ENCODE data around the gene LTA.

LTA gene

DNA sequence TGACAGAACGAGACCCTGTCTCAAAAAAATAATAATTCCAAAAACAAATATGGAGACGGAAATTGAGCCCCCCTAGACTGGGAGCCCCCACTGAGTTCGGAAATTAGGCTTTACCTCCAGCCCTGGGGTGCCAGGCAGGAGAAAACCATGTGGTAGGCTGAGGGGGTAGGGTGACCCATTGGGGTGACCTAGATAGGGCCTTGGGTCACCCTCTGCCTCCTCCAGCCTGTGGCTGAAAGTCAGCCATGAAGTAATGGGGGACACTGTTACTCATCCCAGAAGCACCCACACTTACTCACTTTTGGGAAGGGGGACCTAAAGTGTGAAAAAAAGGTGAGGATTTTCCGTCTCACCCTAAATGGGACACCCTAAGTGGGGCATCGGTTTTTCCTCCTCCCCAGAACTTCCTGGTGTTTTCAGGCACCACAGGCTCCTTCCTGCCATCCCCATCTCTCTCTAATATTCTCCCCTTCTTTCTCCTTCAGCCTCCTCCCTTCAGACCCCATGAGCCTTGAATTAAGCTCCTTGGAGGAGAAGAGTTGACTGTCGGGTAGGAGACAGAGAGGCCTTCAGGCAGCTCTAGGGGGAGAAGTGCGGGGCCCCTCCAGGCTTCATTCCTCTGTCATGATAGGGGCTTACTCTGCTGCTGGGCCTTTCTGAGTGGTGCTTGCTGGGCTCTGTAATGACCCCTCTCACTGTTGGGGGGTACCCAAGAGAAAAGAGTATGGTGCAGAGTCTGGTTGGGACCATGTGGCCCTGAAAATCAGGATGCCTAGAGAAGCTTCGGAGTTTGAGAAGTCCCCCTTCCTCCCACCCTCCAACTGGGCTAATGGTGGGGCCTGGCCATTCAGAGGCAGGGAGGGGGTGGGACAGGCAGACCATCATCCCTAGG, 7.7 kb downstream of the LTA start:
- Histone ChIP-seq H3K4me3 (ENCODE audit: low read depth in 1 of 2, low read length in 2 of 2) (peak overlapping the region; percentile 25 to 91), H3K4me1 (ENCODE audit: control insufficient read depth in 1 of 2, insufficient read depth in 2 of 2, low read length in 2 of 2) (peaks cover 17% of the 10 kb centered on the region in 2 donors), H3K27me3 (ENCODE audit: control insufficient read depth in 1 of 2, insufficient read depth in 2 of 2, low read length in 2 of 2) (peaks cover 5% of the 10 kb centered on the region in 2 donors), H3K9me3 (ENCODE audit: control insufficient read depth in 1 of 2, low read length in 2 of 2) (no peaks in the 10 kb centered on the region), H3K36me3 (ENCODE audit: control insufficient read depth in 1 of 2, insufficient read depth in 2 of 2, low read length in 2 of 2) (no peaks in the 10 kb centered on the region), H3K9ac (ENCODE audit: low read depth in 1 of 2, low read length in 2 of 2) (peak overlapping the region; percentile 71 to 99), H3K27ac (ENCODE audit: low read depth, low read length) (no peak overlapping the region)

DNA sequence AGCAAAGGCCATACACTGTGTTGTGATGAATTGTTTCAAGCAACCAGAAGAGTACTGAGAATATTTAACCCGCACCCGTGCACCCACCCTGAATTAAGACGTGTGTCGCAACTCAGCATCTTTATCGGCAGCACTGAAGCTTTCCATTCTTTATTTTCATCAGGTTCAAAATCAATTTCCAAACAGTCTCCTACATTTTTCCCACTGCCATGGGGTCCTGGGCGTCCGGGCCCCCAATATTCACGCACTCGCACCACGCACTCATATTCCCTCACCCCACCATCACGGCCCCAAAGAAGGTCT, 8.3 kb downstream of the LTA start:
- Histone ChIP-seq H3K4me3 (ENCODE audit: low read depth in 1 of 2, low read length in 2 of 2) (peak overlapping the region; percentile 91 to 92), H3K36me3 (ENCODE audit: control insufficient read depth in 1 of 2, insufficient read depth in 2 of 2, low read length in 2 of 2) (no peaks in the 10 kb centered on the region), H3K27ac (ENCODE audit: low read depth, low read length) (no peak overlapping the region), H3K9me3 (ENCODE audit: control insufficient read depth in 1 of 2, low read length in 2 of 2) (no peaks in the 10 kb centered on the region), H3K9ac (ENCODE audit: low read depth in 1 of 2, low read length in 2 of 2) (peak overlapping the region; percentile 71 to 99), H3K27me3 (ENCODE audit: control insufficient read depth in 1 of 2, insufficient read depth in 2 of 2, low read length in 2 of 2) (peaks cover 4 to 5% of the 10 kb centered on the region in 2 donors), H3K4me1 (ENCODE audit: control insufficient read depth in 1 of 2, insufficient read depth in 2 of 2, low read length in 2 of 2) (peaks cover 17 to 18% of the 10 kb centered on the region in 2 donors)

DNA sequence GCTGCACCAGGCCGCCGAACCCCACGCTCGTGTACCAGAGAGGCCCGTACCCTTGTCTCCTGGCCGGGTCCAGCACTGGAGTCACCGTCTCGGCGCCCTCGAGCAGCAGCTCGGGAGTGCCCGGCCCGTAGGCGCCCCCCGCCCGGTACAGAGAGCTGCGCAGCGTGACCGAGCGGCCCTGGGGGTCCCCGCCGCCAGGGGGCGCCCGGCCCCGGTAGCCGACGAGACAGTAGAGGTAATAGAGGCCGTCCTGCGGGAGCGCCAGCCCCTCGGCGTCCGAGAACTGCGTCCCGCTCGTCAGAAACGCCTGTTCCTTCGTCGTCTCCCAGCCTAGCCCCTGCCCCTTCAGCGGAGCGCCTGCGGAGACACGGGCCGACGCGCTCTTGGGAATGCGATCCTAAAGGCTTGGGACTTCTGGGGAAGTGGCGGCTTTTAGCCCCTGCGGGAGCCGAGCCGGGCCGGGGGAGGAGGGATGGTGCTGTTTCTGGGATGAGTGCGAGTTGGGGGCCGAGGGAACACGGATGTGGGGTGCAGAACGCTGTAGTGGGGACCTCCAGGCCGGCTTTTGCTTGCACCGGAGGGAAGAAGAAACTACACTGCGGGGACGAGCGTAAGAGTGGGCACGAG, 8.8 kb downstream of the LTA start:
- no peaks in the 10 kb centered on the region for H3K9me3 ChIP-seq (ENCODE audit: control insufficient read depth in 1 of 2, low read length in 2 of 2)
- H3K4me1 ChIP-seq (ENCODE audit: control insufficient read depth in 1 of 2, insufficient read depth in 2 of 2, low read length in 2 of 2): peaks cover 17 to 23% of the 10 kb centered on the region in 2 donors
- peak overlapping the region; percentile 91 to 92 for H3K4me3 ChIP-seq (ENCODE audit: low read depth in 1 of 2, low read length in 2 of 2)
- peaks cover 0 to 5% of the 10 kb centered on the region in 2 donors for H3K27me3 ChIP-seq (ENCODE audit: control insufficient read depth in 1 of 2, insufficient read depth in 2 of 2, low read length in 2 of 2)
- peak overlapping the region; percentile 71 to 99 for H3K9ac ChIP-seq (ENCODE audit: low read depth in 1 of 2, low read length in 2 of 2)
- peak overlapping the region; percentile 64 for H3K27ac ChIP-seq (ENCODE audit: low read depth, low read length)
- no peaks in the 10 kb centered on the region for H3K36me3 ChIP-seq (ENCODE audit: control insufficient read depth in 1 of 2, insufficient read depth in 2 of 2, low read length in 2 of 2)

DNA sequence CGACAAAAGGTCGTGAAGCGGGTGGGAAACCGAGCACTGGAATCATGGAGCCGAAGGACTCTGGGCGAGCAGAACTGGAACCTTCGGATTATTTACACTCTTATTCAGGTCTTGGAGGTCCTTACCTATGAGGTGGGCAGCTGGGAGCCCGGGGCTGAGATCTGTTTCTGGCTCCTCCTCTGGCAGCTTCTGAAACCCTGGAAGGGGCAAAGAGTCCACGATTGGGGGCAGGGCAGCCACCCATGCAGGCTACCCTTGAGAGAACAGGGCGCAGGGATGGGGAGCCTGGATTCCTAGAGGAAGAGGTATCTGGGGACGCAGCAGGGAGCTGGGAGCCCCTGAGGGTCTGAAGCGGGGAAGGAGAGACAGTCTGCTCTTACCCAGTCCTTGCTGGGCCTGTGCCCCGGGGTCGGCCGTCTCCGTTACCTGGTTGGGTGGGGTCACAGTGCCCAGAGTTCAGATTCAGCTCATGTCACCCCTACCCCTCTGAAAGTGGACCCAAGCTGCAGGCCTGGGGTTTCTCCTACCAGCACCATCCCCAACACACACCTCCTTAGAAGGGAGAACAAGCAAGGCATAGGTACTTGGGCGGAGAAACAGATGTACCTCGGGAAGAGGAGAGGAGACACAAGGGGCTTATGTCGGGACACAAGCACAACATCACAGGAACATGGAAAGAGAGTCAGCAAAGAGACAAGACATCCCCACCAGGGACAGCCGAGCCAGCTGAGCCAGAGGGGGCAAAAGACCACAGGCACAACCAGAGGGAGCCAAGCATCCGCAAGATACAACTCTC, 9.5 kb downstream of the LTA start:
- peak overlapping the region; percentile 71 to 99 for H3K9ac ChIP-seq (ENCODE audit: low read depth in 1 of 2, low read length in 2 of 2)
- peaks cover 17 to 28% of the 10 kb centered on the region in 2 donors for H3K4me1 ChIP-seq (ENCODE audit: control insufficient read depth in 1 of 2, insufficient read depth in 2 of 2, low read length in 2 of 2)
- H3K27ac ChIP-seq (ENCODE audit: low read depth, low read length): peak overlapping the region; percentile 64
- H3K4me3 ChIP-seq (ENCODE audit: low read depth in 1 of 2, low read length in 2 of 2): peak overlapping the region; percentile 91 to 92
- H3K9me3 ChIP-seq (ENCODE audit: control insufficient read depth in 1 of 2, low read length in 2 of 2): no peaks in the 10 kb centered on the region
- H3K36me3 ChIP-seq (ENCODE audit: control insufficient read depth in 1 of 2, insufficient read depth in 2 of 2, low read length in 2 of 2): no peaks in the 10 kb centered on the region
- peaks cover 0 to 5% of the 10 kb centered on the region in 2 donors for H3K27me3 ChIP-seq (ENCODE audit: control insufficient read depth in 1 of 2, insufficient read depth in 2 of 2, low read length in 2 of 2)

DNA sequence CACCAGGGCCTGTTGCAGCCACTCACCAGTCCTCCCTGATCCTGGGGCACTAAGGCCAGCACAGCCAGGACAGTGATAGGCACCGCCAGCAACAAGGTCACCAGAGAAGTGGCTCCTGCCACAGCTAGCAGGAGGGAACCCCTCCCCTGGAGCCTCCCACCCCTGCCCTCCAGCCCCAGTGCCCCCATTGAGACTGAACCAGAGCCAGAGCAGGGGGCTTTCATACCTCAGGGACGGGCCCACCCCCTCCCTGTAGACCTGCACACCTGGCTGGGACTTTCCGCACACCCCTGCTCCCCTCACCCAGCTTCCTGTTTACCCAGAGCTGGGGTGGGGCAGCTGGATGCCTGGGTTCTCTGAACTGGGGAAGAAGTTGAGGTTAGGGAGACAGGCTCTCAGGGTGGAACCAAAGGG, 10.1 kb downstream of the LTA start, which contains the start of gene LTB:
TSS of gene LTB (minus strand) at position 195 of the 414 bp plus-strand sequence. CDS start at position 188, 7 bp downstream.
- Histone ChIP-seq H3K27ac (ENCODE audit: low read depth, low read length) (peak within 1 kb of the TSS; percentile 64), H3K27me3 (ENCODE audit: control insufficient read depth in 1 of 2, insufficient read depth in 2 of 2, low read length in 2 of 2) (peaks cover 0 to 5% of the 10 kb centered on the region in 2 donors), H3K9me3 (ENCODE audit: control insufficient read depth in 1 of 2, low read length in 2 of 2) (no peaks in the 10 kb centered on the region), H3K36me3 (ENCODE audit: control insufficient read depth in 1 of 2, insufficient read depth in 2 of 2, low read length in 2 of 2) (no peaks in the 10 kb centered on the region), H3K4me3 (ENCODE audit: low read depth in 1 of 2, low read length in 2 of 2) (peak within 1 kb of the TSS; percentile 91 to 92), H3K9ac (ENCODE audit: low read depth in 1 of 2, low read length in 2 of 2) (peak within 1 kb of the TSS; percentile 71 to 99), H3K4me1 (ENCODE audit: control insufficient read depth in 1 of 2, insufficient read depth in 2 of 2, low read length in 2 of 2) (peaks cover 17 to 28% of the 10 kb centered on the region in 2 donors)

DNA sequence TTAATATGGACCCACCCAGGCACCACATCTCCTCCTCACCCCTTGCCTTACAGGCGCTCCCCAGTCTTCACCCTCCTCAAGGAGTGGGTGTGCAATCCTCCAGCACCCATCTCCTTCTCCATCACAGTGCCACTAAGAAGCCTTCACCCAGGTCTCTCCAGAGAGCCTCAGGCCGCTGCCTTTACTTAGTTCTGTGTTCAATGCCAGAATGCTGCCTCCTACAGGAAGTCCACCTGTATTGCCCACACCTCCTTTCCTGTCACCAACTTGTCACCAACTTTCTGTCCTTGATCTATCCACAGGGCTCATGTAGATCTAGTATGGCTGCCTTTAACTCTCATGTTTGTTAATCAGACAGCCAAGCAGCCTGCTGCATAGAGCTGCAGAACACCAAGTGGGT, 13.4 kb downstream of the LTA start:
- H3K9ac ChIP-seq (ENCODE audit: low read depth in 1 of 2, low read length in 2 of 2): no peak overlapping the region
- H3K27ac ChIP-seq (ENCODE audit: low read depth, low read length): no peak overlapping the region
- no peak overlapping the region for H3K4me3 ChIP-seq (ENCODE audit: low read depth in 1 of 2, low read length in 2 of 2)
- no peaks in the 10 kb centered on the region for H3K36me3 ChIP-seq (ENCODE audit: control insufficient read depth in 1 of 2, insufficient read depth in 2 of 2, low read length in 2 of 2)
- H3K9me3 ChIP-seq (ENCODE audit: control insufficient read depth in 1 of 2, low read length in 2 of 2): no peaks in the 10 kb centered on the region
- H3K27me3 ChIP-seq (ENCODE audit: control insufficient read depth in 1 of 2, insufficient read depth in 2 of 2, low read length in 2 of 2): peaks cover 0 to 5% of the 10 kb centered on the region in 2 donors
- peaks cover 15 to 29% of the 10 kb centered on the region in 2 donors for H3K4me1 ChIP-seq (ENCODE audit: control insufficient read depth in 1 of 2, insufficient read depth in 2 of 2, low read length in 2 of 2)

DNA sequence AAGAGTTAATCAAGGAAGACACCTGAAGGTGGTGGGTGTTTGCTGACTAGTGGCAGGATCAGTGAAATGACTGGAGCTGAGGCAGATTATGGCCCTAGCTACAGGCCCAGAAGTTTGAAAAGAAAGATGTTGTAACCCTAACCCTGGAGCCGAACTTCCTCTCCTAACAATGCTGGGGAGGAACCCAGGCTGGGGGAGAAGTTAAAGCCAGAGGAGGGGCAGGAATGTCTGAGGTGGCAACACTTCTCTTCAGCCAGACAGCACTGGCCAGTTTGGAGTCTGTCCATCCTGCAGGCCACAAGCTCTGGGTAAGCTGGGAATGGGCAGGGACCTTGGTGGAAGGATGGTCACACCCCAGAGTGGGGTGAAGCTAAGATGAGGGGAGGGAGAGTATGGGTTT, 13.9 kb downstream of the LTA start, which contains the start of gene LST1:
TSS of gene LST1 (plus strand) at position 270 of the 400 bp plus-strand sequence. CDS start 1,023 bp downstream, outside the sequence.
- Histone ChIP-seq H3K4me3 (ENCODE audit: low read depth in 1 of 2, low read length in 2 of 2) (peak within 1 kb of the TSS; percentile 23 to 45), H3K36me3 (ENCODE audit: control insufficient read depth in 1 of 2, insufficient read depth in 2 of 2, low read length in 2 of 2) (no peaks in the 10 kb centered on the region), H3K27ac (ENCODE audit: low read depth, low read length) (no peak within 1 kb of the TSS), H3K9me3 (ENCODE audit: control insufficient read depth in 1 of 2, low read length in 2 of 2) (no peaks in the 10 kb centered on the region), H3K27me3 (ENCODE audit: control insufficient read depth in 1 of 2, insufficient read depth in 2 of 2, low read length in 2 of 2) (peaks cover 0 to 5% of the 10 kb centered on the region in 2 donors), H3K9ac (ENCODE audit: low read depth in 1 of 2, low read length in 2 of 2) (peak within 1 kb of the TSS in 1 of 2 donors; percentile 34), H3K4me1 (ENCODE audit: control insufficient read depth in 1 of 2, insufficient read depth in 2 of 2, low read length in 2 of 2) (peaks cover 12 to 27% of the 10 kb centered on the region in 2 donors)

DNA sequence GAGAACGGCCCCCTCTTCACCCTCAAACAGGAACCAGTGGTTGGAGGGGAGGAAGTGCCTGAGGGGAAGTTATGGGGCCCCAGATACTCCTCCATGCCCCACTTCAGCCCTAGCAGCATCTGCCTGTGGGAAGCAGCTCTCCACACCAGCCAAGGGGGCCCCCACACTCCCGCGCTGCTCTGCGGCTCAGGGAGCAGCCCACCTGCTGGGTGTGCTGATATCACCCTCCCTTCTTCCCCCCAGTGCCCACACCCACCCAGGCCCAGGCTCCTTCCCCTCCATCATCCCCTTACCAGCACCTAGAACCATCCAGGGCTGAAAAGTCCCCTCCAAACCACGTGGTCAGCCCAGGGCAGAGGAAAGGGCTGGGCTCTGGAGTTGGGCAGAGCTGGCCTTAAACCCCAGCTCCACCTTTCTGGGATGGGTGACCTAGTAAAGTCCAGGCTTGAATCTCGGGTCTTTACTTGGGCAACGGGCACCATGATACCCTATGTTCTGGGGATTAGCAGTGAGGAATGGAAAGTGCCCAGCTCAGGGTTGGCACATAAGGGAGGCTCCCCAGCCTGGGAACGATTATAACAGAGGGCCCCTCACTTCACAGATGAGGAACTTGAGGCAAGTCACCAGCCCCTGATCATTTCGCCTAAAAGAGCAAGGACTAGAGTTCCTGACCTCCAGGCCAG, 14.7 kb downstream of the LTA start:
- Histone ChIP-seq H3K36me3 (ENCODE audit: control insufficient read depth in 1 of 2, insufficient read depth in 2 of 2, low read length in 2 of 2) (no peaks in the 10 kb centered on the region), H3K27ac (ENCODE audit: low read depth, low read length) (no peak overlapping the region), H3K9ac (ENCODE audit: low read depth in 1 of 2, low read length in 2 of 2) (no peak overlapping the region), H3K27me3 (ENCODE audit: control insufficient read depth in 1 of 2, insufficient read depth in 2 of 2, low read length in 2 of 2) (peaks cover 0 to 5% of the 10 kb centered on the region in 2 donors), H3K9me3 (ENCODE audit: control insufficient read depth in 1 of 2, low read length in 2 of 2) (no peaks in the 10 kb centered on the region), H3K4me3 (ENCODE audit: low read depth in 1 of 2, low read length in 2 of 2) (peak overlapping the region; percentile 23 to 45), H3K4me1 (ENCODE audit: control insufficient read depth in 1 of 2, insufficient read depth in 2 of 2, low read length in 2 of 2) (peaks cover 7 to 21% of the 10 kb centered on the region in 2 donors)
